WERI-Rb-1 (cell line): ENCODE results near the gene EID2.

Source experiments
- DNase-seq: peaks from one replicate; pipeline ENCODE4 v3.0.0-alpha.2; 2020
- H3K27ac ChIP-seq: fragments of 250-450 bp; sonication (Bioruptor Pico); 2 replicates; pipeline ENCODE4 v1.5.1; 2020; ENCODE audit warnings: mild to moderate bottlenecking, moderate library complexity
- H3K27me3 ChIP-seq: fragments of 250-450 bp; sonication (Bioruptor Pico); 2 replicates; pipeline ENCODE4 v1.5.1; 2021; ENCODE audit warnings: mild to moderate bottlenecking, low read depth, moderate library complexity; ENCODE audit not compliant: insufficient read depth, severe bottlenecking
- H3K36me3 ChIP-seq: fragments of 250-450 bp; sonication (Bioruptor Pico); 2 replicates; pipeline ENCODE4 v1.5.1; 2020; ENCODE audit warnings: mild to moderate bottlenecking, moderate library complexity
- H3K4me3 ChIP-seq: 2 replicates; pipeline ENCODE4 v1.5.1; 2011; ENCODE audit warnings: low read depth, mild to moderate bottlenecking, control low read depth, low read length
- H3K9me3 ChIP-seq: fragments of 250-450 bp; sonication (Bioruptor Pico); 2 replicates; pipeline ENCODE4 v1.5.1; 2021; ENCODE audit warnings: mild to moderate bottlenecking, moderate library complexity; ENCODE audit not compliant: severe bottlenecking
- CTCF ChIP-seq: IDR thresholded peaks from 2 replicates; pipeline ENCODE4 v1.5.1; 2011; ENCODE audit warnings: low read depth, mild to moderate bottlenecking, control low read depth, inconsistent platforms, low read length

The EID2 gene

GRCh38 chr19:39544226-39544903, 4.4 kb upstream of the EID2 start:
- Histone ChIP-seq H3K4me3 (no peak overlapping the region), H3K9me3 (no peaks in the 10 kb centered on the region), H3K27ac (no peak overlapping the region), H3K36me3 (no peaks in the 10 kb centered on the region), H3K27me3 (no peaks in the 10 kb centered on the region)
- DNase-seq: no peak
- no peak for TF ChIP-seq CTCF

GRCh38 chr19:39543477-39543857, 3.5 kb upstream of the EID2 start:
- H3K9me3 ChIP-seq: no peaks in the 10 kb centered on the region
- no peaks in the 10 kb centered on the region for H3K36me3 ChIP-seq
- no peak overlapping the region for H3K4me3 ChIP-seq
- TF ChIP-seq CTCF: no peak
- H3K27ac ChIP-seq: no peak overlapping the region
- no peak for DNase-seq
- H3K27me3 ChIP-seq: no peaks in the 10 kb centered on the region

- Histone ChIP-seq H3K36me3 (no peaks in the 10 kb centered on the region; the same call in 1 of the 2 replicates), H3K9me3 (no peaks in the 10 kb centered on the region), H3K27ac (no peak overlapping the region), H3K27me3 (no peaks in the 10 kb centered on the region), H3K4me3 (no peak overlapping the region)
- DNase-seq: no peak
- TF ChIP-seq CTCF: no peak
Observed at GRCh38 chr19:39542206-39542605, 2.2 kb upstream of the EID2 start.

GRCh38 chr19:39540333-39540673, 342 bp upstream of the EID2 start:
- no peak overlapping the region for H3K27ac ChIP-seq
- H3K9me3 ChIP-seq: no peaks in the 10 kb centered on the region
- H3K36me3 ChIP-seq: no peaks in the 10 kb centered on the region; the same call in 1 of the 2 replicates
- H3K4me3 ChIP-seq: peak overlapping the region; percentile 92
- H3K27me3 ChIP-seq: no peaks in the 10 kb centered on the region
- no peak for TF ChIP-seq CTCF
- DNase-seq: no peak

GRCh38 chr19:39539165-39539517, 820 bp downstream of the EID2 start:
- H3K9me3 ChIP-seq: no peaks in the 10 kb centered on the region
- peak overlapping the region; percentile 85; the same call in 1 of the 2 replicates for H3K27ac ChIP-seq
- TF ChIP-seq CTCF: no peak
- H3K27me3 ChIP-seq: no peaks in the 10 kb centered on the region
- H3K4me3 ChIP-seq: peak overlapping the region; percentile 92
- H3K36me3 ChIP-seq: no peaks in the 10 kb centered on the region; the same call in 1 of the 2 replicates
- DNase-seq: no peak

GRCh38 chr19:39533791-39534190, 6.2 kb downstream of the EID2 start:
- H3K27ac ChIP-seq: no peak overlapping the region
- peaks cover 6% of the 10 kb centered on the region for H3K36me3 ChIP-seq
- no peaks in the 10 kb centered on the region for H3K27me3 ChIP-seq
- no peaks in the 10 kb centered on the region for H3K9me3 ChIP-seq
- H3K4me3 ChIP-seq: no peak overlapping the region
- TF ChIP-seq CTCF: no peak
- DNase-seq: no peak
